MCF 10A (cell line): ENCODE data around the gene ITGA6. TPM values are rescaled to one million over a fixed set of nuclear protein-coding genes. Genes with fewer than 3 reads are reported as not detected.

Experiments used
- BruUV-seq: library from RNA; stranded (reverse); fragments of 400-500 nt; replicated peaks from 2 replicates; lab custom pipeline; 2021; lab: Mats Ljungman, UMichigan
- CTCF ChIA-PET: fragments of 300-600 bp; sonication (Branson Sonifier 250); formaldehyde crosslinking; extraction: SDS; loops from one replicate; lab custom pipeline; 2021; ENCODE audit warnings: antibody characterized with exemption, inconsistent platforms; lab: Yijun Ruan, JAX
- POLR2A ChIA-PET: fragments of 300-600, 350-650 bp; sonication (Branson Sonifier 250); formaldehyde crosslinking; extraction: SDS; loops from one replicate; lab custom pipeline; 2020; ENCODE audit warnings: antibody characterized with exemption, inconsistent platforms; lab: Yijun Ruan, JAX
- DNase-seq: peaks from one replicate; pipeline ENCODE4 v3.0.0-alpha.2; 2018; ENCODE audit not compliant: unreplicated experiment
- H3K27ac Mint-ChIP-seq: one replicate; pipeline ENCODE4 v1.8.0; 2022; ENCODE audit warnings: mild to moderate bottlenecking, low read depth, mixed read lengths; ENCODE audit not compliant: unreplicated experiment
- H3K27me3 Mint-ChIP-seq: one replicate; pipeline ENCODE4 v1.8.0; 2022; ENCODE audit warnings: mixed read lengths; ENCODE audit not compliant: insufficient read depth, unreplicated experiment
- H3K36me3 Mint-ChIP-seq: one replicate; pipeline ENCODE4 v1.8.0; 2022; ENCODE audit warnings: mild to moderate bottlenecking, moderate library complexity, mixed read lengths; ENCODE audit not compliant: insufficient read depth, unreplicated experiment
- H3K4me1 Mint-ChIP-seq: one replicate; pipeline ENCODE4 v1.8.0; 2022; ENCODE audit warnings: mixed read lengths; ENCODE audit not compliant: insufficient read depth, unreplicated experiment
- H3K4me3 Mint-ChIP-seq: one replicate; pipeline ENCODE4 v1.8.0; 2022; ENCODE audit warnings: mild to moderate bottlenecking, moderate library complexity, mixed read lengths; ENCODE audit not compliant: unreplicated experiment
- H3K9me3 Mint-ChIP-seq: one replicate; pipeline ENCODE4 v1.8.0; 2022; ENCODE audit warnings: mixed read lengths; ENCODE audit not compliant: unreplicated experiment
- intact Hi-C: fragments of 100-400 bp; cut with micrococcal nuclease; formaldehyde crosslinking; loops from 2 replicates; pipeline ENCODE4 v1.14.1; 2022
- total RNA-seq: library from RNA; stranded (reverse); gene quantifications from 2 replicates; pipeline ENCODE4 v1.2.3, GENCODE V29; 2022
- TF ChIP-seq, protein P1 (sequence below): fragments of 200-600 bp; IDR thresholded peaks from one replicate; pipeline ENCODE4 v1.8.0; 2022; ENCODE audit warnings: antibody characterized with exemption, mild to moderate bottlenecking; ENCODE audit not compliant: unreplicated experiment

Gene ITGA6
- total RNA-seq, 1 experiment from 2014 or later = 315 TPM

GRCh38 chr2:172397148-172397834, 30.1 kb upstream of the ITGA6 start:
- Mint-ChIP-seq H3K36me3 (no peaks in the 10 kb centered on the region), H3K9me3 (no peaks in the 10 kb centered on the region), H3K27ac (no peak overlapping the region), H3K4me1 (no peaks in the 10 kb centered on the region), H3K27me3 (no peaks in the 10 kb centered on the region), H3K4me3 (no peak overlapping the region)
- TF ChIP-seq, protein P1, sequence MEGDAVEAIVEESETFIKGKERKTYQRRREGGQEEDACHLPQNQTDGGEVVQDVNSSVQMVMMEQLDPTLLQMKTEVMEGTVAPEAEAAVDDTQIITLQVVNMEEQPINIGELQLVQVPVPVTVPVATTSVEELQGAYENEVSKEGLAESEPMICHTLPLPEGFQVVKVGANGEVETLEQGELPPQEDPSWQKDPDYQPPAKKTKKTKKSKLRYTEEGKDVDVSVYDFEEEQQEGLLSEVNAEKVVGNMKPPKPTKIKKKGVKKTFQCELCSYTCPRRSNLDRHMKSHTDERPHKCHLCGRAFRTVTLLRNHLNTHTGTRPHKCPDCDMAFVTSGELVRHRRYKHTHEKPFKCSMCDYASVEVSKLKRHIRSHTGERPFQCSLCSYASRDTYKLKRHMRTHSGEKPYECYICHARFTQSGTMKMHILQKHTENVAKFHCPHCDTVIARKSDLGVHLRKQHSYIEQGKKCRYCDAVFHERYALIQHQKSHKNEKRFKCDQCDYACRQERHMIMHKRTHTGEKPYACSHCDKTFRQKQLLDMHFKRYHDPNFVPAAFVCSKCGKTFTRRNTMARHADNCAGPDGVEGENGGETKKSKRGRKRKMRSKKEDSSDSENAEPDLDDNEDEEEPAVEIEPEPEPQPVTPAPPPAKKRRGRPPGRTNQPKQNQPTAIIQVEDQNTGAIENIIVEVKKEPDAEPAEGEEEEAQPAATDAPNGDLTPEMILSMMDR = no peak
- POLR2A ChIA-PET = interaction anchor here (0.5 to 1.5 kb wide), 3 partner anchors 32 to 920 kb away, joined by 3 to 4 read pairs (median 3); no protein-coding TSS in a partner anchor
- BruUV-seq = no TSS peak
- intact Hi-C loops = no loop called here
- DNase-seq = no peak
- CTCF ChIA-PET = interaction anchor here (0.9 to 2.0 kb wide), 3 partner anchors 11 to 64 kb away, joined by 3 to 8 read pairs (median 4); no protein-coding TSS in a partner anchor

GRCh38 chr2:172398440-172398839, 28.9 kb upstream of the ITGA6 start:
- TF ChIP-seq, protein P1 = no peak
- BruUV-seq = no TSS peak
- ChIA-PET CTCF (interaction anchor here (0.9 to 2.0 kb wide), 3 partner anchors 9 to 63 kb away, joined by 3 to 8 read pairs (median 4); no protein-coding TSS in a partner anchor), POLR2A (interaction anchor here (1.2 to 1.6 kb wide), 2 partner anchors 29 to 116 kb away, joined by 4 read pairs; partner anchors contain the start of gene ITGA6)
- intact Hi-C loops = no loop called here
- H3K36me3 Mint-ChIP-seq = no peaks in the 10 kb centered on the region
- no peak overlapping the region for H3K4me3 Mint-ChIP-seq
- no peaks in the 10 kb centered on the region for H3K4me1 Mint-ChIP-seq
- H3K27me3 Mint-ChIP-seq = no peaks in the 10 kb centered on the region
- no peaks in the 10 kb centered on the region for H3K9me3 Mint-ChIP-seq
- H3K27ac Mint-ChIP-seq = no peak overlapping the region
- DNase-seq = no peak

DNA sequence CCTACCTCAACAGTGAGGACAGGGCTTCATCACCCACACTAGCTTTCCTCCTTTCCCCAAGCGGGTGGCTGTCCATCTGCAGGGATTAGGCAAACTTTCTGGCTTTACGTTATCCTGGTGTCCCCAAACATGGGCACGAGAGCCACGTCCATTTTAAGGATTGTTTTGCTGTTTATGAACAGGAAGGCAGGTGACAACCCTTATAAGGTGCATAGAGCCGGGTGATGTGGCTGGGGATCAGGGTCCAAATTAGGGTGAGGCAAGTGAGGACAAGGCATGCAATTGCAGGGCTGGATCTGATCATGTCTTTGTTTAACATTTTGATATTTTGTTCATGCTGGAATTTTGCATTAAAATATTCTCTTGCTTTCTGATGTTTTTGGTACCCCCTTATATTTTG, 27.6 kb upstream of the ITGA6 start:
- DNase-seq = no peak
- no TSS peak for BruUV-seq
- Mint-ChIP-seq H3K4me3 (no peak overlapping the region), H3K4me1 (no peaks in the 10 kb centered on the region), H3K27ac (no peak overlapping the region), H3K9me3 (no peaks in the 10 kb centered on the region), H3K27me3 (no peaks in the 10 kb centered on the region), H3K36me3 (no peaks in the 10 kb centered on the region)
- POLR2A ChIA-PET = interaction anchor here (1.6 kb wide), 1 partner anchor 117 kb away, joined by 4 read pairs; no protein-coding TSS in a partner anchor
- TF ChIP-seq, protein P1 = no peak
- intact Hi-C loops = no loop called here
- CTCF ChIA-PET = interaction anchor here (1.1 kb wide), 1 partner anchor 62 kb away, joined by 3 read pairs; no protein-coding TSS in a partner anchor

- no peaks in the 10 kb centered on the region for H3K36me3 Mint-ChIP-seq
- H3K27me3 Mint-ChIP-seq = no peaks in the 10 kb centered on the region
- no peak overlapping the region for H3K27ac Mint-ChIP-seq
- H3K4me3 Mint-ChIP-seq = no peak overlapping the region
- BruUV-seq = no TSS peak
- DNase-seq = no peak
- peaks cover 8% of the 10 kb centered on the region for H3K4me1 Mint-ChIP-seq
- intact Hi-C loops = no loop called here
- ChIA-PET CTCF (no interaction called here), POLR2A (no interaction called here)
- TF ChIP-seq, protein P1 = no peak
- no peaks in the 10 kb centered on the region for H3K9me3 Mint-ChIP-seq
Observed at GRCh38 chr2:172402198-172402597, 25.2 kb upstream of the ITGA6 start.
